ENCODE data around the gene SNX8. TPM values are rescaled to one million over a fixed set of nuclear protein-coding genes. Genes with fewer than 3 reads are reported as not detected.
A peak's percentile ranks its signal among the peaks of the same experiment; 100 is the strongest.

The SNX8 gene
- total and polyA plus RNA-seq, 2 donors (not counting 1 experiment from before 2014, with no cell fraction given) = 64.4 to 126 TPM

GRCh38 chr7:2290877-2291276 lies 23.4 kb downstream of the SNX8 start:
- H3K9me3 ChIP-seq (ENCODE audit: control extremely low read depth in 1 of 3, control insufficient read depth in 2 of 3, insufficient read depth in 1 of 3, low read length in 2 of 3) = peaks cover 0 to 5% (median 0%) of the 10 kb centered on the region in 3 donors
- WGBS (ENCODE audit: insufficient coverage) = 97% methylated on average over 6 of the region's 6 CpGs
- no peak overlapping the region for H2AFZ ChIP-seq (ENCODE audit: insufficient read depth, low read depth, low read length, poor library complexity, severe bottlenecking)
- peaks cover 25 to 34% of the 10 kb centered on the region in 2 donors for H3K4me1 ChIP-seq (ENCODE audit: control insufficient read depth in 2 of 2, insufficient read depth in 2 of 2, low read length in 2 of 2)
- Mint-ChIP-seq H3K4me3 (no peak overlapping the region), H3K27ac (peak overlapping the region; percentile 63), H3K4me1 (peaks cover 45% of the 10 kb centered on the region), H3K9me3 (ENCODE audit: insufficient read depth) (no peaks in the 10 kb centered on the region), H3K27me3 (no peaks in the 10 kb centered on the region)
- H3K79me2 ChIP-seq (ENCODE audit: control insufficient read depth, insufficient read depth, low read length) = peaks cover 93% of the 10 kb centered on the region
- TF ChIP-seq EZH2 (IDR thresholded peaks at IDR 0.05; ENCODE audit: borderline replicate concordance, insufficient read depth, low read depth, low read length, poor library complexity, severe bottlenecking) (no peak), CTCF (IDR thresholded peaks at IDR 0.05) (no peak)
- ChIA-PET POLR2A (interaction anchor here (0.7 to 1.0 kb wide), 2 partner anchors 10 to 14 kb away, joined by 5 to 7 read pairs; no protein-coding TSS in a partner anchor), CTCF (no interaction called here)
- intact Hi-C loops (cut with micrococcal nuclease) = no loop called here
- H3K27me3 ChIP-seq (replicated peaks in 1 of 4; ENCODE audit: control extremely low read depth in 1 of 4, control insufficient read depth in 3 of 4, insufficient read depth in 4 of 4, low read length in 3 of 4) = no peaks in the 10 kb centered on the region
- DNase-seq (no peak), ATAC-seq (ENCODE audit: low read depth) (no peak)
- H3K9ac ChIP-seq (ENCODE audit: low read length) = no peak overlapping the region
- H3K4me3 ChIP-seq (ENCODE audit: control extremely low read depth in 1 of 5, extremely low read depth in 1 of 5, insufficient read depth in 1 of 5, low read depth in 2 of 5, low read length in 4 of 5) = no peak overlapping the region
- no peaks in the 10 kb centered on the region for H3K36me3 ChIP-seq (replicated peaks in 1 of 2; ENCODE audit: control extremely low read depth in 1 of 2, control insufficient read depth in 1 of 2, extremely low read depth in 1 of 2, insufficient read depth in 2 of 2, low read length in 1 of 2)
- no peak overlapping the region for H3K4me2 ChIP-seq (replicated peaks; ENCODE audit: low read depth, low read length, poor library complexity, severe bottlenecking)
- H4K20me1 ChIP-seq (ENCODE audit: control insufficient read depth, insufficient read depth, low read length, poor library complexity, severe bottlenecking) = no peaks in the 10 kb centered on the region
- H3K27ac ChIP-seq (ENCODE audit: low read length in 2 of 2) = peak overlapping the region in 1 of 2 donors; percentile 41

- no peak for TF ChIP-seq CTCF (IDR thresholded peaks at IDR 0.05)
- TF ChIP-seq EZH2 (IDR thresholded peaks at IDR 0.05; ENCODE audit: borderline replicate concordance, insufficient read depth, low read depth, low read length, poor library complexity, severe bottlenecking) = no peak
- Mint-ChIP-seq H3K4me3 (peak overlapping the region; percentile 40), H3K27ac (peak overlapping the region; percentile 94), H3K4me1 (peaks cover 45% of the 10 kb centered on the region), H3K9me3 (ENCODE audit: insufficient read depth) (no peaks in the 10 kb centered on the region), H3K27me3 (no peaks in the 10 kb centered on the region)
- no peak overlapping the region for H3K4me3 ChIP-seq (ENCODE audit: control extremely low read depth in 1 of 5, extremely low read depth in 1 of 5, insufficient read depth in 1 of 5, low read depth in 2 of 5, low read length in 4 of 5)
- H3K27ac ChIP-seq (ENCODE audit: low read length in 2 of 2) = peak overlapping the region in 1 of 2 donors; percentile 75
- H2AFZ ChIP-seq (ENCODE audit: insufficient read depth, low read depth, low read length, poor library complexity, severe bottlenecking) = no peak overlapping the region
- peaks cover 92% of the 10 kb centered on the region for H3K79me2 ChIP-seq (ENCODE audit: control insufficient read depth, insufficient read depth, low read length)
- peaks cover 7% of the 10 kb centered on the region for H4K20me1 ChIP-seq (ENCODE audit: control insufficient read depth, insufficient read depth, low read length, poor library complexity, severe bottlenecking)
- no peak overlapping the region for H3K4me2 ChIP-seq (replicated peaks; ENCODE audit: low read depth, low read length, poor library complexity, severe bottlenecking)
- peaks cover 0 to 5% (median 0%) of the 10 kb centered on the region in 3 donors for H3K9me3 ChIP-seq (ENCODE audit: control extremely low read depth in 1 of 3, control insufficient read depth in 2 of 3, insufficient read depth in 1 of 3, low read length in 2 of 3)
- POLR2A ChIA-PET = interaction anchor here (0.7 kb wide), 1 partner anchor 21 kb away, joined by 3 read pairs; no protein-coding TSS in a partner anchor
- intact Hi-C loops (cut with micrococcal nuclease) = no loop called here
- H3K9ac ChIP-seq (ENCODE audit: low read length) = no peak overlapping the region
- CTCF ChIA-PET = no interaction called here
- WGBS (ENCODE audit: insufficient coverage) = 99% methylated on average over 13 of the region's 13 CpGs
- DNase-seq (no peak), ATAC-seq (ENCODE audit: low read depth) (no peak)
- H3K36me3 ChIP-seq (replicated peaks in 1 of 2; ENCODE audit: control extremely low read depth in 1 of 2, control insufficient read depth in 1 of 2, extremely low read depth in 1 of 2, insufficient read depth in 2 of 2, low read length in 1 of 2) = no peaks in the 10 kb centered on the region
- no peaks in the 10 kb centered on the region for H3K27me3 ChIP-seq (replicated peaks in 1 of 4; ENCODE audit: control extremely low read depth in 1 of 4, control insufficient read depth in 3 of 4, insufficient read depth in 4 of 4, low read length in 3 of 4)
- H3K4me1 ChIP-seq (ENCODE audit: control insufficient read depth in 2 of 2, insufficient read depth in 2 of 2, low read length in 2 of 2) = peaks cover 20 to 25% of the 10 kb centered on the region in 2 donors
Measured at GRCh38 chr7:2289621-2290020, 24.6 kb downstream of the SNX8 start.

Measured in B cell (primary cell).